Measurements from ENCODE around the gene DKC1. TPM values are rescaled to one million over a fixed set of nuclear protein-coding genes. Genes with fewer than 3 reads are reported as not detected.
A peak's percentile ranks its signal among the peaks of the same experiment; 100 is the strongest.

The DKC1 gene
- total and polyA plus RNA-seq, 8 donors: 16.8 to 31.4 (median 25.0) TPM

GRCh38 chrX:154784149-154784995, 21.7 kb downstream of the DKC1 start:
- no peak for FAIRE-seq
- 78 to 89% methylated on average over 13 of the region's 13 CpGs for WGBS, 2 donors
- no peaks in the 10 kb centered on the region for H3K9me3 ChIP-seq
- no peaks in the 10 kb centered on the region for H3K4me1 ChIP-seq
- intact Hi-C loops (cut with DNase I): no loop called here
- no peak overlapping the region for H3K27ac ChIP-seq
- ATAC-seq: no peak
- no peak for DNase-seq
- H3K27me3 ChIP-seq: no peaks in the 10 kb centered on the region
- H3K4me3 ChIP-seq: no peak overlapping the region
- no peaks in the 10 kb centered on the region for H3K36me3 ChIP-seq
- no peak for TF ChIP-seq CTCF (IDR thresholded peaks at IDR 0.05)

- ATAC-seq (peak in 1 of 4 donors; percentile 21), DNase-seq (no peak), FAIRE-seq (no peak)
- Histone ChIP-seq H3K27me3 (no peaks in the 10 kb centered on the region), H3K4me1 (no peaks in the 10 kb centered on the region), H3K9me3 (no peaks in the 10 kb centered on the region), H3K4me3 (no peak overlapping the region), H3K27ac (no peak overlapping the region), H3K36me3 (no peaks in the 10 kb centered on the region)
- intact Hi-C loops (cut with DNase I): no loop called here
- no peak for TF ChIP-seq CTCF (IDR thresholded peaks at IDR 0.05)
- WGBS, 2 donors: 52 to 53% methylated on average over 6 of the region's 6 CpGs
Observed at GRCh38 chrX:154785716-154786115, 23.1 kb downstream of the DKC1 start.

- no peak overlapping the region for H3K4me3 ChIP-seq
- 56 to 67% methylated on average over 4 of the region's 4 CpGs for WGBS, 2 donors
- peak overlapping the region in 1 of 4 donors; percentile 20 for H3K27ac ChIP-seq
- no peaks in the 10 kb centered on the region for H3K27me3 ChIP-seq
- no peak for TF ChIP-seq CTCF (IDR thresholded peaks at IDR 0.05)
- H3K36me3 ChIP-seq: no peaks in the 10 kb centered on the region
- no peaks in the 10 kb centered on the region for H3K9me3 ChIP-seq
- DNase-seq: no peak
- FAIRE-seq: no peak
- H3K4me1 ChIP-seq: peaks cover 0 to 7% (median 7%) of the 10 kb centered on the region in 3 donors
- intact Hi-C loops (cut with DNase I): no loop called here
- ATAC-seq: peak; percentile 35 to 83 (median 78)
Observed at GRCh38 chrX:154791467-154791866, 28.8 kb downstream of the DKC1 start.

GRCh38 chrX:154791939-154792338, 29.3 kb downstream of the DKC1 start:
- no peaks in the 10 kb centered on the region for H3K27me3 ChIP-seq
- WGBS, 2 donors: 80 to 86% methylated on average over 8 of the region's 8 CpGs
- no peaks in the 10 kb centered on the region for H3K9me3 ChIP-seq
- no peak for TF ChIP-seq CTCF (IDR thresholded peaks at IDR 0.05)
- ATAC-seq (peak in 1 of 4 donors; percentile 18), DNase-seq (no peak), FAIRE-seq (no peak)
- H3K36me3 ChIP-seq: no peaks in the 10 kb centered on the region
- no peak overlapping the region for H3K4me3 ChIP-seq
- peaks cover 0 to 7% (median 7%) of the 10 kb centered on the region in 3 donors for H3K4me1 ChIP-seq
- intact Hi-C loops (cut with DNase I): no loop called here
- peak overlapping the region in 2 of 4 donors; percentile 10 to 20 for H3K27ac ChIP-seq
